ENCODE measurements around the gene APOL1.

The APOL1 gene

GRCh38 chr22:36220451-36220921 lies 32.4 kb upstream of the APOL1 start:
- H3K9ac ChIP-seq (ENCODE audit: low read length), result no peak overlapping the region
- no peak overlapping the region for H3K4me3 ChIP-seq (ENCODE audit: low read length)

GRCh38 chr22:36221799-36222751 lies 30.9 kb upstream of the APOL1 start:
- DNase-seq, result peak; percentile 63
- H3K9me3 ChIP-seq (replicated peaks; ENCODE audit: insufficient read depth, low read length), result no peaks in the 10 kb centered on the region
- no peak overlapping the region for H2AFZ ChIP-seq (ENCODE audit: low read length)
- H3F3A ChIP-seq (ENCODE audit: insufficient read depth, low read length), result peaks cover 10% of the 10 kb centered on the region; the same call in 1 of the 2 replicates
- no peak overlapping the region for H3K27ac ChIP-seq (ENCODE audit: low read length)
- H3K4me2 ChIP-seq (ENCODE audit: low read depth, low read length), result peak overlapping the region; percentile 6; the same call in 1 of the 2 replicates
- H3K27me3 ChIP-seq (replicated peaks; ENCODE audit: insufficient read depth, low read length), result no peaks in the 10 kb centered on the region
- H4K20me1 ChIP-seq (ENCODE audit: insufficient read depth, low read length), result no peaks in the 10 kb centered on the region
- H3K9me2 ChIP-seq (replicated peaks; ENCODE audit: insufficient read depth, low read length), result no peaks in the 10 kb centered on the region
- H3K9ac ChIP-seq (ENCODE audit: low read length), result no peak overlapping the region
- no peaks in the 10 kb centered on the region for H3K36me3 ChIP-seq (replicated peaks; ENCODE audit: insufficient read depth, low read length)
- TF ChIP-seq EZH2phosphoT487 (IDR thresholded peaks at IDR 0.05; ENCODE audit: low read length), result no peak
- TF ChIP-seq CTCF (IDR thresholded peaks at IDR 0.05; ENCODE audit: low read length), result peak; percentile 85
- no peaks in the 10 kb centered on the region for H3K4me1 ChIP-seq (ENCODE audit: low read length)
- H3K4me3 ChIP-seq (ENCODE audit: low read length), result no peak overlapping the region
- H3K79me2 ChIP-seq (ENCODE audit: low read length), result no peaks in the 10 kb centered on the region

More at GRCh38 chr22:36220451-36220921, 32.4 kb upstream of the APOL1 start:
- DNase-seq, result no peak
- Histone ChIP-seq H3K4me1 (ENCODE audit: low read length) (no peaks in the 10 kb centered on the region), H3K27me3 (replicated peaks; ENCODE audit: insufficient read depth, low read length) (no peaks in the 10 kb centered on the region), H3F3A (ENCODE audit: insufficient read depth, low read length) (peaks cover 7% of the 10 kb centered on the region; the same call in 1 of the 2 replicates), H3K27ac (ENCODE audit: low read length) (no peak overlapping the region), H3K9me2 (replicated peaks; ENCODE audit: insufficient read depth, low read length) (no peaks in the 10 kb centered on the region), H3K36me3 (replicated peaks; ENCODE audit: insufficient read depth, low read length) (no peaks in the 10 kb centered on the region), H2AFZ (ENCODE audit: low read length) (no peak overlapping the region), H4K20me1 (ENCODE audit: insufficient read depth, low read length) (no peaks in the 10 kb centered on the region), H3K4me2 (ENCODE audit: low read depth, low read length) (no peak overlapping the region), H3K9me3 (replicated peaks; ENCODE audit: insufficient read depth, low read length) (no peaks in the 10 kb centered on the region), H3K79me2 (ENCODE audit: low read length) (no peaks in the 10 kb centered on the region)
- TF ChIP-seq CTCF (IDR thresholded peaks at IDR 0.05; ENCODE audit: low read length) (no peak), EZH2 (optimal IDR thresholded peaks at IDR 0.05; ENCODE audit: low read depth, low read length) (no peak), EZH2phosphoT487 (IDR thresholded peaks at IDR 0.05; ENCODE audit: low read length) (no peak)

- no peaks in the 10 kb centered on the region for H3K27me3 ChIP-seq (replicated peaks; ENCODE audit: insufficient read depth, low read length)
- DNase-seq, result no peak
- TF ChIP-seq CTCF (IDR thresholded peaks at IDR 0.05; ENCODE audit: low read length), result no peak
- TF ChIP-seq EZH2 (optimal IDR thresholded peaks at IDR 0.05; ENCODE audit: low read depth, low read length), result no peak
- no peak for TF ChIP-seq EZH2phosphoT487 (IDR thresholded peaks at IDR 0.05; ENCODE audit: low read length)
These were observed 30.0 kb upstream of the APOL1 start for GRCh38 chr22:36222887-36223450.

More at GRCh38 chr22:36222887-36223450, 30.0 kb upstream of the APOL1 start:
- Histone ChIP-seq H3K79me2 (ENCODE audit: low read length) (no peaks in the 10 kb centered on the region), H2AFZ (ENCODE audit: low read length) (no peak overlapping the region), H3K4me1 (ENCODE audit: low read length) (no peaks in the 10 kb centered on the region), H3K36me3 (replicated peaks; ENCODE audit: insufficient read depth, low read length) (no peaks in the 10 kb centered on the region), H3K4me3 (ENCODE audit: low read length) (no peak overlapping the region), H3K9ac (ENCODE audit: low read length) (no peak overlapping the region), H3K27ac (ENCODE audit: low read length) (no peak overlapping the region), H3K9me2 (replicated peaks; ENCODE audit: insufficient read depth, low read length) (no peaks in the 10 kb centered on the region), H3K4me2 (ENCODE audit: low read depth, low read length) (no peak overlapping the region), H3K9me3 (replicated peaks; ENCODE audit: insufficient read depth, low read length) (no peaks in the 10 kb centered on the region), H3F3A (ENCODE audit: insufficient read depth, low read length) (peaks cover 10% of the 10 kb centered on the region; the same call in 1 of the 2 replicates), H4K20me1 (ENCODE audit: insufficient read depth, low read length) (no peaks in the 10 kb centered on the region)

All from MM.1S (cell line).